ENCODE data around the gene APPL2.

Gene APPL2, protein sequence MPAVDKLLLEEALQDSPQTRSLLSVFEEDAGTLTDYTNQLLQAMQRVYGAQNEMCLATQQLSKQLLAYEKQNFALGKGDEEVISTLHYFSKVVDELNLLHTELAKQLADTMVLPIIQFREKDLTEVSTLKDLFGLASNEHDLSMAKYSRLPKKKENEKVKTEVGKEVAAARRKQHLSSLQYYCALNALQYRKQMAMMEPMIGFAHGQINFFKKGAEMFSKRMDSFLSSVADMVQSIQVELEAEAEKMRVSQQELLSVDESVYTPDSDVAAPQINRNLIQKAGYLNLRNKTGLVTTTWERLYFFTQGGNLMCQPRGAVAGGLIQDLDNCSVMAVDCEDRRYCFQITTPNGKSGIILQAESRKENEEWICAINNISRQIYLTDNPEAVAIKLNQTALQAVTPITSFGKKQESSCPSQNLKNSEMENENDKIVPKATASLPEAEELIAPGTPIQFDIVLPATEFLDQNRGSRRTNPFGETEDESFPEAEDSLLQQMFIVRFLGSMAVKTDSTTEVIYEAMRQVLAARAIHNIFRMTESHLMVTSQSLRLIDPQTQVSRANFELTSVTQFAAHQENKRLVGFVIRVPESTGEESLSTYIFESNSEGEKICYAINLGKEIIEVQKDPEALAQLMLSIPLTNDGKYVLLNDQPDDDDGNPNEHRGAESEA

DNA sequence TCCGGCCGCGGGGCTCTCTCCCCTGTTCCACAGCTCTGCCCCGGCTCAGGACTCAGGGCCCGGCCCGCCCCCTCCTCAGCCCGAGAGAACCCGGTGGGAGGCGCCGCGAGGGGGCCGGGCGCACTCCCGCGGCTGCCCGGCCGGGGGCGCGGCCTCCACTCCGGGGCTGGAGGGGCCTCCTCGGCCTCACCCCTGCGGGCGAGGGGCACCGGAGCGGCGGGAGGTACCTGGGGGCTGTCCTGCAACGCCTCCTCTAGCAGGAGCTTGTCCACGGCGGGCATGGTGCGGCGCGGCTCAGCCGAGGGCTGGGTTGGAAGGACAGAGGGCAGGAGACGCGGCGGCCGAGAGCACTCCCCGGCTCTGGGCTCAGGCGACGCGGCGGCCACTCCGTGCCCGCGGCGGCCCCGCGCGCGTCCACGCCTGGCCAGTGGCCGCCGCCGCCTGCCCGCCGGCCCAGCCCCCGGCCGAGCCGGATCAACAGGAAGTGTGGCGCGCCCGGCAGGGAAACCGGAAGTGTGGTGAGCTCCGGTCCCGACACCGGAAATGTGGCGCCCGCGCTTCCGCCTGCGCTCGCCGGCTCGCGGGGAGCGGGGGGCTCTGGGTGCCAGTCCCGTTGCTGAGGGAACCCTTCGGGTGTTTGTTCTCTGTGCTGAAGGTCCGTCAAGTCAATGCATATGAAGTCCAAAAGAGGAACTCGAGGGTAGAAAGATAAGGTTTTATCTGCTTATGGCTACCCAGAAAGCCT is at the start of gene APPL2:
TSS of gene APPL2 (minus strand) at position 443 of the 745 bp plus-strand sequence. CDS start at position 281, 162 bp downstream.
- peak; percentile 51 to 70 (median 64) for DNase-seq (ENCODE audit: low read depth in 3 of 3, low spot score in 1 of 3)

DNA sequence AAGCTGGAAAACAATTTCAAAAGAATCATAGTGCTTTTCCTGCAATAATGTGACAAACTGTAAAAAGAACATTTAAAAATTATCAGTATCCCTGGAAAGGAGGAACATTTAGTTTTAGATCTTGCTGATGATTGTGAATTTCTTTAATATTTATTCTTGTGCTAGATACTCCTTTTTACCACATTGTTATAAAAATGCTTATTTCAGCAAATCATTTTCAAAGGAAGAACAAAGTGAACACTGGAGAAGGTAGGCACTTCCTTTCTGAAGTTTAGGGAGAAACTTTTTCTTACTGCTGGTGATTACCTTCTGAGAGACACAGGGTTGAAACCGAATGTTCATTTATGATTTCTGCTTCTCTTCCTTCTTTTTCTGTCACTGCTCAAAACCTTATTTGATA is 49.4 kb upstream of the APPL2 start:
- no peak for DNase-seq (ENCODE audit: low read depth in 3 of 3, low spot score in 1 of 3)

- no peak for DNase-seq (ENCODE audit: low read depth in 3 of 3, low spot score in 1 of 3)
These were observed 45.7 kb upstream of the APPL2 start for GRCh38 chr12:105281694-105282049.

DNA sequence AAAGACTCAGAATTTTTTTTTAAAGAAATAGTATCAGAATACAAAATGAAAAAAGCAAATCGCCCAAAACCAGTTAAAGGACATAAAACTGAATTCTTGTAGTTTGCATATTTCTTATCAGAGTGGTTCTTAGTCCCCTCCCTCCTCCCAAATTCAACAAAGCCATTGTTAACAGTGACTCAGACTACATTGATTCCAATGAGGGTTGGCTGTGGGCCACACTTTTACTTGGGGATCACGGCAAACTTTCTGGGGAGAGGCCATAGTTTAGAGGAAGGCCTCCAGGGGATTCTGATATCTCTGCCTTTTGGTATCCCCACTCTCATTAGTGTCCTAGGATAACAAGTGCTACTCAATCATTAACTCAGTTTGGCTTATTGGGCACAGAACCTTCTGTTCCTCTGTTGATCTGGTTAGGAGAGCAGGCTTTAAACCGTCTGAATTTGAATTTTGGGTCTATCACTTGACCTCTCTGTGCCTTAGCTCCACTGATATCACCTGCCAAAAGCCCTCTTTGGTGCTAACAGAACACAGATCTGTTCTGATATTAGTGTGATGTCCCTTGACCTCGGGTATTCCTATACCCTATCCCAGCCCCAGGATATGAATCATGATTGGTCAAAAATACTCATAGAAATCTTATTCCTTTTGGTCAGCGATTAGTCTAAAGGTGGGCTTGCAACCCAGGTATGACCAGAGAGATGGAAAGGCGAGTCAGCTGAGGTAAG is 45.2 kb upstream of the APPL2 start:
- DNase-seq (ENCODE audit: low read depth in 3 of 3, low spot score in 1 of 3): no peak

- peak in 2 of 3 donors; percentile 0 to 1 for DNase-seq (ENCODE audit: low read depth in 3 of 3, low spot score in 1 of 3)
These were observed 43.6 kb upstream of the APPL2 start for GRCh38 chr12:105279460-105280056.

GRCh38 chr12:105278043-105278697 is 42.2 kb upstream of the APPL2 start:
- DNase-seq (ENCODE audit: low read depth in 3 of 3, low spot score in 1 of 3): no peak

DNA sequence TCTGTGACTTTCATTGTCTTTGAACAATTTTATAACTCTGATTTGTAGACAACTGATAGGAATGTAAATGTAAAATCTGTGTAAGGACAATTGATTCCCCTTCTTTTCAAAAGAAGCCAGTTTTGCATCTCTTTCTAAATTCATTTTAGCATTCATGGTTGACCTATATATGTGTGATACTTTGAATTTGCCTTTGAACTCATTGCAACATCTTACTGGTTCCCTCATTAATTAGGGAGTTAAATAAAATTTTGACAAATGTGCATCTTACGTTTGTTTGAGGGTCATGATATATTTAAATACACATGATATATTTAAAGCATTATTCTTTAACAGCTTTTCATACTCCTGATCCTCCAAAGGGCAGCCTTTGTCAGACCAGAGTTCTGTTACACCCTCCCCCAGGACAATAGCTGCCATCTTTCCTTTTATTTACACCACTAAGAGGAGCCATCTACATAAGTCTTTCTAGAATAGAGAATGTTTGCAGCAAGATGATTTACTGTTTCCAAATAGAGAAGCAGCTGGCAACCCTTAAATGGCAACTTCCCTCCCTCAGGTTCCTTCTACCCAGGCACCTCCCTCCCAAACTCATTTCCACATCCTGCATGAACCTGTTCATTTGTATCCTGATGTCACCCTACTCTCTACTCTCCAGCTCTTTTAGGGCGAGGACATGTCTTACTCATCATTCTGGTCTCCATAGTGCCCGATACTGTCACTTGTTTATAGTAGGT is 40.2 kb upstream of the APPL2 start:
- DNase-seq (ENCODE audit: low read depth in 3 of 3, low spot score in 1 of 3): no peak

GRCh38 chr12:105274571-105274970 is 38.6 kb upstream of the APPL2 start:
- DNase-seq (ENCODE audit: low read depth in 3 of 3, low spot score in 1 of 3): no peak

- DNase-seq (ENCODE audit: low read depth in 3 of 3, low spot score in 1 of 3): no peak
These were observed 37.6 kb upstream of the APPL2 start for GRCh38 chr12:105273601-105274000.

- DNase-seq (ENCODE audit: low read depth in 3 of 3, low spot score in 1 of 3): no peak
These were observed 36.9 kb upstream of the APPL2 start for GRCh38 chr12:105272814-105273416.

DNA sequence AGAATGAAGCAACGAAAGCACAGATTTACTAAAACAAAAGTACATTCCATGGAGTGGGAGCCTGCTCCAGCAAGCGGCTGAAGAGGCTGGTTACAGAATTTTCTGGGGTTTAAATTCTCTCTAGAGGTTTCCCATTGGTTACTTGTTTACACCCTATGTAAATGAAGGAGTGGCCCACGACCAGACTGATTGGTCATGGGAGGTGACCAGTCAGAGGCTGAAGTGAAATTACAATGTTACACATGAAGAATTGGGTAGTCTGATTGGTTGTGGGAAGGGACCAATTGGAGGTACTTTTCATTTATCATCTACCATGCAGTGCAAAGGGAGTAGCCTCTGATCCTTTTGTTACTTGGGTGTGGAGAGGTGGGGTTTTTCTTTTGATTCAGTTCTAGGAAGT is 36.2 kb upstream of the APPL2 start:
- no peak for DNase-seq (ENCODE audit: low read depth in 3 of 3, low spot score in 1 of 3)

- DNase-seq (ENCODE audit: low read depth in 3 of 3, low spot score in 1 of 3): no peak
These were observed 35.4 kb upstream of the APPL2 start for GRCh38 chr12:105271364-105271763.

DNA sequence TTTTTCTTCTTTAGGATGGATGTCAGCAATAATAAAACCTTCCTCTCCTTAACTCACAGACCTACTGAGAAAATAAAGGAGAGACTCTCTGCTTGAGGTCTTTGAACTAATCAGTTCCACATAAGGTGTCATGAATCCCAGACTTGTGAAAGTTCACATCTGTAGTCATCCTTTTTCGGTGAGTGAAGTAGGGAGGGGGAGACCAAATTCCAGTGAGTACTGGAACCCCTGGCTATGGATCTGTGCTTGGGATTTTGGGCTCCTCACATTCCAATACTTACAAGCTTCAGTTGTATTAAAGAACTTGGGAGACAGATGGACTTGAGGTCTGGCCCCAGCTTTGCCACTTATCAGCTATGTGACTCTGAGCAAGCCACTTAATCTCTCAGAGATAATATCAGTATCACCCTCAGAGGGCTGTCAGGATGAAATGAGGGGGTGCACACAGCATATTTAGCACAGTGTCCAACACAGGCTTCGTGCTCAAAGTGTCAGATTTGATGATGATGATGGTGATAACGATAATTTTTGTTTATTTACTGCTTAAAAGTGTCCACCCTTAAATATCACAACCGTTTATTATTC is 34.8 kb upstream of the APPL2 start:
- DNase-seq (ENCODE audit: low read depth in 3 of 3, low spot score in 1 of 3): no peak

GRCh38 chr12:105267711-105268110 is 31.7 kb upstream of the APPL2 start:
- DNase-seq (ENCODE audit: low read depth in 3 of 3, low spot score in 1 of 3): no peak

- DNase-seq (ENCODE audit: low read depth in 3 of 3, low spot score in 1 of 3): no peak
These were observed 28.8 kb upstream of the APPL2 start for GRCh38 chr12:105264771-105265170.

DNA sequence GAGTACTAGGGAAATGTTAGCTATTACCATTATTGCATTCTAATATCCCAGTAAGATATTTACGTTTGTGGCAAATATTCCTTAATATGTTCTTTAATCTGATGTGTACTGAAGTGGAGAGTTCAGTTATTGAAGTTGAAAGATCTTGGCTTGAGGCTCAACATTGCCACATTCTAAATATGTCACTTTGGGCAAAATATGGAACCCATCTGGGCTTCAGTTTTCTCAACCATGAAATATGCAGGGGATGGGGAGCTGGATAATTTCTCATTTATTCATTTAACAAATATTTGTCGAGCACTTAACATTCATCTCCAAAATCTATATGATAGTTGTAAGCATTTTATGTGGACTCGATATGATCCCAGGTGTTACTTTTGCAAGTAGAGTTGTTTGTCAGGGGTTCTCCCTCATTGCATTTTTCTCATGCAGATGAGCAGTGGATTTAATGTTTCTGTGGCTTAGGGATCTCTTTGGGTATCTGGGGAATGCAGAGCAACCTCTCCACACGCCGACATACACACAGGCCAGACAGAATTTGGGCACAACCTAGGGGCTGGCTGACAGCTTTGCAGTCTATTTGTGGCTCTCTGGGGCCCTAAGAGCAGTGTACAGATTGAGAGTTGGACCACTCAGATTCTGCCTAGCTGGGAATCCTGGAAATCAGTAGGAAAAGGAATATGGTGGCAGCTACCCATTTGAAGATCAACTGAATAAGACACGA is 26.6 kb upstream of the APPL2 start:
- DNase-seq (ENCODE audit: low read depth in 3 of 3, low spot score in 1 of 3): no peak

GRCh38 chr12:105261010-105261409 is 25.0 kb upstream of the APPL2 start:
- DNase-seq (ENCODE audit: low read depth in 3 of 3, low spot score in 1 of 3): no peak

DNA sequence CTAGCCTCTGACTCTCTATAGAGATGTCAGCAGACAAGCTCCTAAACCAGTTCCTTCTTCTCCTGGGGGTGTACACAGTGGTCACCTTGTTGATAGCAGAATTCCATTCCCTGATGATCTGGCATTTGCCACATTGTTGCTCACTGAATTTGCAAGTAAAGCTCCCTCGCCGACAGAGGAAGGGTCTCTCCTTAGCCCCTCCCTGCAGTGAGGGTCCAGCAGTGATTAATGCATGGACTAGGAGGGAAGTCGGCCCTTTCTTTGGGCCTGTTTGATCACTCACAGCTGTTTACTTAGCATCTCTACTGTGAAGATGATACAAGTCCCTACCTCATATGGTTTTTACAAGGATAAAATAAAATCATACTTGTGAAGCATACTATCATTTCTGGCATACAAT is 23.3 kb upstream of the APPL2 start:
- no peak for DNase-seq (ENCODE audit: low read depth in 3 of 3, low spot score in 1 of 3)

All from stimulated activated CD4-positive, alpha-beta T cell treated with anti-CD3 and anti-CD28 coated beads, TNF-alpha, amount 100 ng/mL, for 1 hour (primary cell).